ENCODE measurements around the gene LRTM2. TPM values are rescaled to one million over a fixed set of nuclear protein-coding genes. Genes with fewer than 3 reads are reported as not detected.

The LRTM2 gene
- total RNA-seq, 1 donor from 2014 or later, result 0.47 TPM

GRCh38 chr12:1880876-1881275 is 60.5 kb downstream of the LRTM2 start:
- Mint-ChIP-seq H3K4me3 (no peak overlapping the region), H3K27ac (no peak overlapping the region), H3K4me1 (no peaks in the 10 kb centered on the region), H3K27me3 (ENCODE audit: low read depth) (peaks cover 18% of the 10 kb centered on the region), H3K9me3 (no peaks in the 10 kb centered on the region), H3K36me3 (no peaks in the 10 kb centered on the region)
- DNase-seq (ENCODE audit: low spot score in 2 of 2, unreplicated experiment in 2 of 2), result no peak
- no peak for TF ChIP-seq CTCF (IDR thresholded peaks at IDR 0.05; ENCODE audit: unreplicated experiment)

GRCh38 chr12:1881301-1881700 is 60.9 kb downstream of the LRTM2 start:
- Mint-ChIP-seq H3K4me3 (no peak overlapping the region), H3K27ac (no peak overlapping the region), H3K36me3 (no peaks in the 10 kb centered on the region), H3K9me3 (no peaks in the 10 kb centered on the region), H3K27me3 (ENCODE audit: low read depth) (peaks cover 22% of the 10 kb centered on the region), H3K4me1 (no peaks in the 10 kb centered on the region)
- no peak for DNase-seq (ENCODE audit: low spot score in 2 of 2, unreplicated experiment in 2 of 2)
- no peak for TF ChIP-seq CTCF (IDR thresholded peaks at IDR 0.05; ENCODE audit: unreplicated experiment)

GRCh38 chr12:1881936-1882335 is 61.6 kb downstream of the LRTM2 start:
- Mint-ChIP-seq H3K36me3 (no peaks in the 10 kb centered on the region), H3K27ac (no peak overlapping the region), H3K27me3 (ENCODE audit: low read depth) (peaks cover 22% of the 10 kb centered on the region), H3K9me3 (no peaks in the 10 kb centered on the region), H3K4me1 (no peaks in the 10 kb centered on the region), H3K4me3 (no peak overlapping the region)
- no peak for DNase-seq (ENCODE audit: low spot score in 2 of 2, unreplicated experiment in 2 of 2)
- TF ChIP-seq CTCF (IDR thresholded peaks at IDR 0.05; ENCODE audit: unreplicated experiment), result no peak

GRCh38 chr12:1882405-1882804 is 62.0 kb downstream of the LRTM2 start:
- Mint-ChIP-seq H3K4me1 (no peaks in the 10 kb centered on the region), H3K27ac (no peak overlapping the region), H3K9me3 (no peaks in the 10 kb centered on the region), H3K36me3 (no peaks in the 10 kb centered on the region), H3K4me3 (no peak overlapping the region), H3K27me3 (ENCODE audit: low read depth) (peaks cover 23% of the 10 kb centered on the region)
- no peak for DNase-seq (ENCODE audit: low spot score in 2 of 2, unreplicated experiment in 2 of 2)
- TF ChIP-seq CTCF (IDR thresholded peaks at IDR 0.05; ENCODE audit: unreplicated experiment), result no peak

- Mint-ChIP-seq H3K27me3 (ENCODE audit: low read depth) (peaks cover 29% of the 10 kb centered on the region), H3K36me3 (no peaks in the 10 kb centered on the region), H3K4me3 (no peak overlapping the region), H3K27ac (no peak overlapping the region), H3K4me1 (no peaks in the 10 kb centered on the region), H3K9me3 (peaks cover under 1% of the 10 kb centered on the region)
- DNase-seq (ENCODE audit: low spot score in 2 of 2, unreplicated experiment in 2 of 2), result no peak
- no peak for TF ChIP-seq CTCF (IDR thresholded peaks at IDR 0.05; ENCODE audit: unreplicated experiment)
These were observed 62.6 kb downstream of the LRTM2 start for GRCh38 chr12:1882850-1883470.

- H3K27me3 Mint-ChIP-seq (ENCODE audit: low read depth), result peaks cover 34% of the 10 kb centered on the region
- no peaks in the 10 kb centered on the region for H3K4me1 Mint-ChIP-seq
- DNase-seq (ENCODE audit: low spot score in 2 of 2, unreplicated experiment in 2 of 2), result no peak
- H3K9me3 Mint-ChIP-seq, result peaks cover 6% of the 10 kb centered on the region
- no peak for TF ChIP-seq CTCF (IDR thresholded peaks at IDR 0.05; ENCODE audit: unreplicated experiment)
- no peaks in the 10 kb centered on the region for H3K36me3 Mint-ChIP-seq
- H3K27ac Mint-ChIP-seq, result no peak overlapping the region
- H3K4me3 Mint-ChIP-seq, result no peak overlapping the region
These were observed 63.1 kb downstream of the LRTM2 start for GRCh38 chr12:1883513-1883912.
